GM18505 (cell line): ENCODE data around the gene DPP6.
A peak's percentile ranks its signal among the peaks of the same experiment; 100 is the strongest.

Experiments used
- ATAC-seq: cut with Tn5 transposase; IDR thresholded peaks from one replicate; pipeline ENCODE4 v1.9.1; 2021; ENCODE audit not compliant: unreplicated experiment
- POLR2A ChIP-seq: IDR thresholded peaks from 4 replicates; pipeline ENCODE4 v1.6.1; 2011; ENCODE audit warnings: borderline replicate concordance; ENCODE audit not compliant: insufficient read depth, insufficient read length; ENCODE audit errors: extremely low read depth

Gene DPP6

GRCh38 chr7:154837622-154838021 lies 785.4 kb downstream of the DPP6 start:
- TF ChIP-seq POLR2A = no peak
- ATAC-seq = peak; percentile 89

- no peak for TF ChIP-seq POLR2A
- ATAC-seq = no peak
These were observed 787.9 kb downstream of the DPP6 start for GRCh38 chr7:154840086-154840485.

GRCh38 chr7:154841731-154842331 lies 789.6 kb downstream of the DPP6 start:
- no peak for TF ChIP-seq POLR2A
- no peak for ATAC-seq

- no peak for ATAC-seq
- no peak for TF ChIP-seq POLR2A
These were observed 790.4 kb downstream of the DPP6 start for GRCh38 chr7:154842591-154842990.

GRCh38 chr7:154843670-154844237 lies 791.6 kb downstream of the DPP6 start:
- ATAC-seq = no peak
- no peak for TF ChIP-seq POLR2A

- TF ChIP-seq POLR2A = no peak
- ATAC-seq = no peak
These were observed 792.3 kb downstream of the DPP6 start for GRCh38 chr7:154844499-154844898.

- no peak for ATAC-seq
- TF ChIP-seq POLR2A = no peak
These were observed 792.8 kb downstream of the DPP6 start for GRCh38 chr7:154844955-154845354.

- TF ChIP-seq POLR2A = no peak
- ATAC-seq = no peak
These were observed 796.3 kb downstream of the DPP6 start for GRCh38 chr7:154848464-154848863.

- no peak for ATAC-seq
- no peak for TF ChIP-seq POLR2A
These were observed 800.0 kb downstream of the DPP6 start for GRCh38 chr7:154852205-154852604.

- no peak for TF ChIP-seq POLR2A
- no peak for ATAC-seq
These were observed 801.0 kb downstream of the DPP6 start for GRCh38 chr7:154853063-154853726.

GRCh38 chr7:154853727-154854095 lies 801.5 kb downstream of the DPP6 start:
- ATAC-seq = no peak
- no peak for TF ChIP-seq POLR2A

- no peak for TF ChIP-seq POLR2A
- no peak for ATAC-seq
These were observed 802.6 kb downstream of the DPP6 start for GRCh38 chr7:154854836-154855235.

- TF ChIP-seq POLR2A = no peak
These were observed 803.2 kb downstream of the DPP6 start for GRCh38 chr7:154855366-154855765.

GRCh38 chr7:154856733-154857132 lies 804.5 kb downstream of the DPP6 start:
- TF ChIP-seq POLR2A = no peak
- no peak for ATAC-seq

More at GRCh38 chr7:154855366-154855765, 803.2 kb downstream of the DPP6 start:
- ATAC-seq = no peak
